Fibroblast of lung (primary cell): Measurements from ENCODE around the gene FAM20C.

Experiments used
- CTCF ChIP-seq, 2 donors: IDR thresholded peaks in 1 of 2; conservative IDR thresholded peaks in 1 of 2; 1 replicate in 1 of 2; 2 replicates in 1 of 2; pipeline ENCODE4 v1.5.1; 2011 to 2012; ENCODE audit warnings: low read length in 2 of 2, control low read depth in 1 of 2, inconsistent platforms in 1 of 2, low read depth in 1 of 2, mild to moderate bottlenecking in 1 of 2
- EZH2 ChIP-seq: IDR thresholded peaks from 2 replicates; pipeline ENCODE4 v1.5.1; 2012; ENCODE audit warnings: low read length, control low read depth, mild to moderate bottlenecking; ENCODE audit errors: missing control alignments

- TF ChIP-seq CTCF (conservative IDR thresholded peaks at IDR 0.05 in 1 of 2, IDR thresholded peaks at IDR 0.05 in 1 of 2; ENCODE audit: low read depth in 1 of 2, low read length in 2 of 2): no peak
- TF ChIP-seq EZH2: no peak
These were observed 54.1 kb downstream of the FAM20C start for GRCh38 chr7:246451-246850.
